ENCODE data around the gene SLC38A4.
A peak's percentile ranks its signal among the peaks of the same experiment; 100 is the strongest.
"Not testable (repeated sequence)": the region's sequence is repeated elsewhere in the genome, so short reads cannot be mapped to it uniquely, and the experiment has no call there.

The SLC38A4 gene

DNA sequence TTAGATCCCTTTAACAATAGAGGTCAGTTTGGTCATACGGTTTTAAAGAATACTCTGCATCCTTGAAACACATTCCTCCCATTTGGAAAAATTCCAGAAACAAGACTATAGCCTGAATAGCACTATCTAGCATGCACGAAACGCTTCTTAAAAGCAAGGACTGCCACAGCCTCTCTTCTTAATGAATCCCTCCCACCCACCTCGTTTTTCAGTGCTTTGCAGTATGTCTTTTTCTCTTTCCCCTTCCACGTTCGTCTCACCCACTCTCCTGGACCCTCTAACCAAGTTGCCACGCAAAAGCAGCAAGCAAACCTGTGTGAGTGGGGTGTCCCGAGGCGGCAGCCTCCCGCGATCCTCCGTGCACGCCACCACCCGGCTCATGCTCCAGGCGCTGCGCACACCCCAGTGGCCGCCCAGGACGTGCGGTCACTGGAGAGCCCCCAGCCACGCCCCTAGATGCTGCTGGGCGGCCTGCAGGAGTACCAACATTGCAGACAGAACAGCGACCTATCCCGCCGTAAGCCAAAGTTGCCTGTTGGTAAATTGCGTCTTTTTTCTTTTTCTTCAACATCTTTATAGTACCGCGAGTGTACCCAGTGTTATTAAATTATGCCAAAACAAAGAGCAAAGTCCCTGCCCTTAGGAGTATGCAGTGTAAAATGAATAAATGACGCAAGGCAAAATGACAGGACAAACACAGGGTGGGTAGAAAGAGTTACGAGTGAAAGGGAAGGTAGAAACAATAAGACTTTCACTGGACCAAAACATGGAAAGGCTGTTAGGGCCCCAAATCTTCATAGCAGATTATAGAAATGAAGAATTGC, at the start of gene SLC38A4:
SLC38A4 (minus strand) TSS at position 407 of the 824 bp plus-strand sequence. CDS start 32,926 bp downstream, outside the sequence.
- peak in 1 of 3 donors; percentile 8 for DNase-seq

DNA sequence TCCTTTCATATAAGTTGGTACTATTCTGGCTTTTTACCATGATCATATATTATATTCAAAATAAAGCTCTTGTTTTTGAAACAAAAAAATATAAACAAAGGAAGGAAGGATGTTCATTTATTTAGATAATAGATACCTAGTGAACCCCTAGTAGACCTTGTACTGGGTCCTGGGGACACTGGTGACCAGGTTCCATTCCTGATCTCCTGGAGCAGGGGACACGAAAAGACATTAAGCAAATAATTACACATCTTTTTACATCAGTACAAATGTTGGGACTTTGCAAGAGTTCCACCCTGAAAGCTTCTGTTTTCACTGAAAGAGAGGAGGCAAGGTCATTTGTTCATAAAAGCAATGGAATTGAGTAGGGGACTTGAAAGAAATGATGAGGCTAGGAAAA, 49.3 kb upstream of the SLC38A4 start:
- no peak for DNase-seq

- DNase-seq, result no peak
Observed at GRCh38 chr12:46874642-46875041, 48.8 kb upstream of the SLC38A4 start.

- DNase-seq, result no peak
Observed at GRCh38 chr12:46872135-46872534, 46.3 kb upstream of the SLC38A4 start.

DNA sequence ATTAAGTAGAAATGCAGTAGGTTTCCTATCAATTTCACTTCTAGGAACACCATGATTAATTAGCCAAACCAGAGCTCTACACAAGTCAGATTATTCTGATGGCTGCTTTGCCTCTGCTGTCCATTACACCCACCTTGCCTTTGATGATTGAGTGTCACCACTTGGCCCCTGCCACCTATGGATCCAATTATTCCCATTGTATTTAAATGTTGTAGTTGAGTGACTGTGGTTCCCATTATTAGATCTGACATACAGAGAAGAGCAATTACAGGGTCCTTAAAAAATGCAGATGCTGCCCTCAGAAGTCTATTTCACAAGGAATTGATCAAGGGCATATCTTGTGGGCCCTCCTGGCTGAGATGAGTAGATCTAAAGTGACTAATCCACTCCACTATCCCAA, 39.5 kb upstream of the SLC38A4 start:
- no peak for DNase-seq

GRCh38 chr12:46858368-46858767, 32.6 kb upstream of the SLC38A4 start:
- no peak for DNase-seq

DNA sequence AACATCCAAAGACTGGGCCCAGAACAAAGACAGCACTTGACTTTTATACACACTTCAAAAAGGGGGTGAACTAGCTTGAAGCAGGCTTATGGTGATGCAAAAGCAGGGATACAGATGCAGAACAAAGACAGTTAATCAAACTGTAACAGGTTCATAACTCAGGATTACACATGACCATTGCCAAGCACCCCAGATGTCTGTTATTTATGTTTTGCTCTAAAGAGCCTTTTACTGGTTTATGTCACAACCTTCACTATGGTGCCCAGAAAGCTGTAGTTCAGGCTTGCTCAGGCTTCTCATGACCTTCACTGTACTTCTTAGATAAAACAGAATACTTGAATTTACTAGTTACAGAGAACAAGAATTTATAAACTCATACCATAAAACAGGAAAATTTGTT, 31.7 kb upstream of the SLC38A4 start:
- DNase-seq, result no peak

DNA sequence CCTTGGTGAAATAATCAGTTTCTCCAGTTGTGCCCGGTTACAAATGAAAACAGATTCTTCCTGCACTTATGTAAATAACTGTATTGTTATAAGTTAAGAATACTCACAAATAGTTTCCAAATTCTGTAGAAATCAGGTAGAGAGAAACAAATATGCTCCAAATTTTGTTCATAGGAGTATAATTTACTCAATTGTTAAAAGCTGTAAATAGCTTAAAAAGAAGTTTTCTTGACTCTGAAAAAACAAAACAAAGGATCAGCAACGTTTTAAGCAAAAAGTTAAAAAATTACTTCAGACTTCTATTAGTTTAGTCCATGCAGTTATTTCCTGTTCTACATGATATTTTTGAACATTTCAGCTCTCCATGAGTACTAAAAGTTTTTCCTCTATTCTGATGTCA, 30.0 kb upstream of the SLC38A4 start:
- no peak for DNase-seq

DNA sequence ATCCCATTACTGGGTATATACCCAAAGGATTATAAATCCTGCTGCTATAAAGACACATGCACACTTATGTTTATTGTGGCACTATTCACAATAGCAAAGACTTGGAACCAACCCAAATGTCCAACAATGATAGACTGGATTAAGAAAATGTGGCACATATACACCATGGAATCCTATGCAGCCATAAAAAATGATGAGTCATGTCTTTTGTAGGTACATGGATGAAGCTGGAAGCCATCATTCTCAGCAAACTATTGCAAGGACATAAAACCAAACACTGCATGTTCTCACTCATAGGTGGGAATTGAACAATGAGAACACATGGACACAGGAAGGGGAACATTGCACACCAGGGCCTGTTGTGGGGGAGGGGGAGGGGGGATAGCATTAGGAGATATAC, 28.4 kb upstream of the SLC38A4 start:
- not testable (repeated sequence) for DNase-seq

GRCh38 chr12:46848792-46849191, 23.0 kb upstream of the SLC38A4 start:
- DNase-seq, result not testable (repeated sequence)

GRCh38 chr12:46847001-46847400, 21.2 kb upstream of the SLC38A4 start:
- no peak for DNase-seq

- DNase-seq, result no peak
Observed at GRCh38 chr12:46843811-46844210, 18.0 kb upstream of the SLC38A4 start.

DNA sequence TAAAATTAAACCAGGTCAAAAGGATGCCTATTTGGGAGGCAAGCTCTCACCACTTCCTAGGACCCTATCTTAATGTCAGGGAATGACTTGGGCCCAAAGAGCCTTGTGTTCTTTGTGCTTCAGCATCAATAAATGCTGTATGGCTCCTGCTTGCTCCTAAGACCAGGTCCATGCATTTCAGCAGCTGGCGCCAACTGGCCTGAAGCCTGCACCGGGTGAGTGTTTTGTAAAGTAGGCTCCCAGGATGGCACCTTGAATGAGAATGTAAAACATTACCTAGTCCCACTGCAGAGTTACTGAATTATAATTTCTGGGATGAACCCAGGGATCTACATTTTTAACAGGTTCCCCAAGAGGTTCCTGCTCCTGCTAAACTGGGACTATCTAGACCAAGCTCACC, 16.1 kb upstream of the SLC38A4 start:
- no peak for DNase-seq

GRCh38 chr12:46839964-46840363, 14.2 kb upstream of the SLC38A4 start:
- DNase-seq, result no peak

DNA sequence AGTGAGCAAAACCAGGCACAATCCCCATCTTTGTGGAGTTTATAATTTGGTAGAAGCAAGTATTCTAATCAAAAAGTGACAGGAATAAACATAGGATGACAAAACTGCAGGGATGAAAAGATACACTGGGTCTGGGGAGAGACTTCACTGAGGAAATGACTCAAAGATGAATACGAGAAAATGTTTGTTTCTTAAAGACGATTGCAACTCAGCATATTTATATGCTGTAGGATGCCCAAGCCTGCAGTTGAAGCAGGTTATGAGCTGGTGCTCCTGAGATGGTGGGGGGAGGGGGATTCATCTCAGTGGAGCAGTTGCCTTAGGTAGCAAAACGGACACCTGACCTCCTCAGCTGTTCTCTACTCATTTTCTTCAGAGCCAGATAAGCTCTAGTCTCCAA, 13.4 kb upstream of the SLC38A4 start:
- no peak for DNase-seq

- DNase-seq, result no peak
Observed at GRCh38 chr12:46835785-46836184, 10.0 kb upstream of the SLC38A4 start.

DNA sequence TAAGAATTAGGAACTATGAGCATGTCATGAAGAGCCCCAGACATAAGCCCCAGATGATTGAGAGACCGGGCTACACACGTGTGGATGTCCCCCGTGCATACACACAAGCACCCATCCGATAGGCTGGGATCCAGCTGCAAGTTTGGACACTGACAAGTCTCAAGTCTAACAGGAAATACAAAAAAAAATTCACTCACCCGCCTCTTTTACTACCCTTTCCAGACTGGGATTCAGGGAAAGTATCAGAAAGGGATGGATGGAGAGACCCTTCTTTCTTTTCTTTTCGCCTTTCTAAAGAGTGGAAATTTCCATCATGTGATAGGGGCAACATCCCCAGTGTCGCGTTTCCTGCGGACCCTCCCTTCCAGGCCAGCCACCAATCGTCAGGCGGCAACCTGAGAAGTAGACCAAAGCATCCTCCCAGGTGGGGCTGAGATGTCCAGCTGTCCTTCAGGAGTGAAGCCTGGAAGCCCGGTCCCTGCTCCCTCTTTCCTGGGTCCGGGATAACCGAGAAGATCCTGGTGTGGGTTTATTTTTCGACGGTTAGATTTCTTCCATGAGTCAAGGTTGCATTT, 6.4 kb upstream of the SLC38A4 start:
- no peak for DNase-seq

GRCh38 chr12:46831335-46832129, 5.7 kb upstream of the SLC38A4 start:
- DNase-seq, result peak in 1 of 3 donors; percentile 10

DNA sequence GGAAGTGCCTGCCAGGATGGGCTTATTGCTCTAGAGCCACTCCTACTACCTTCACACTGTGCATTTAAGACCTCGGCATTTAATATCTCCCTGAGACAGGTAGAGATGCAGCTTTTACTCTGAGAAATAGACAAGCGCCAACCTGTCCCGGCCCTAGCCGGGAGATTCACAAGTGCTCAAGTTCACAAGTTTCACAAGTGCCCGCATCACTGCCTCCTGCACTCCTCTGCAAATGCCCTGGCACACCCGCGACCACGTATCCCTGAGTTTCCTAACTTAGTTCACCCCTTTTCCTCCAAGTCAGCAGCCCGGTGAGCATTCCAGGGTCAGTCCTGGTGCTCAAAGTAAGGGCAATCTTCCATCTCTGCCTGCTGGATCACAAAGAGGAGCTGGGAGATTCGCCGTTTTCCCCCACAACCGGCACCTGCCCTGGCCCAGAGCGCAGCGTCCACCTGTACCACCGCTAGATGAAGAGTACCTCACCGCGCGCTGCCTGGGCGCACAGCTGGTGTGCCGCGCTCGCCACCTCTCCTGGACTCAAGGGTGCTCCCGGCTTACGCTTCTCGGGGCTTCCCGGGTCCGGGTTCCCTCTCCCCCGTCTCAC, 5.0 kb upstream of the SLC38A4 start:
- DNase-seq, result peak in 1 of 3 donors; percentile 10

DNA sequence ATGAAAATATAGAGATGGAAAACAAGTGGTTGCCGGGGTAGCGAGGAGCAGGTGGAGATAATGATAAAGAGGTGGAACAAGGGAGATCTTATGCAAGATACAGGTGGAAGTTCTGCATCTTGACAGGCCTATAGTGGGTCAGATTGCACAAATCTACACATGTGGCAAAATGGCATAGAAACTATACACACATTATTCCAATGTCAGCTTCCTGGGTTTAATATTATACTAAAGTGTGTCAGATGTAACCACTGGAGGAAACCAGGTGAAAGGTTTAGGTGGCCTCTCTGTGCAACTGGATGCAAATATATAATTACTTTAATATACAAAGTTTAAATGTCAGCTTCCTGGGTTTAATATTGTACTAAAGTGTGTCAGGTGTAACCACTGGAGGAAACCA, 1.1 kb downstream of the SLC38A4 start:
- DNase-seq, result no peak

DNA sequence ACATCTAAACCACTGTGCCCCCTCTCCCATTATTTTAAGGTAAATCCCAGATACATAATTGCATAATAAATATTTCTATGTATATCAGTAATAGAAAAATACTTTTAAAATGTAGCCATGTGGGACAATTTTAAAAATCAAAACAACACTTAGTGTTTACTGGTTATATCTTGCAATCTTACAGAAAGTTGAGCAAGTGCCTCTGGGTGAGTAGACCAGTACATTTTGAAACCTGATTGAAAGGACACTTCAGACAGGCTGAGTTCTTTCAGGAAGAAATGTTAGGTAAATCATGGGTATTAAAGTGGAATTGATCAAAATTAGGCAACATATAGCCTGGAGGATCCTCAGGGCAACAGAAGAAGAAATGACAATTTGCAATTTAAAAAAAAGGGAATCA, 7.2 kb downstream of the SLC38A4 start:
- no peak for DNase-seq

- DNase-seq, result no peak
Observed at GRCh38 chr12:46815809-46816208, 10.0 kb downstream of the SLC38A4 start.

DNA sequence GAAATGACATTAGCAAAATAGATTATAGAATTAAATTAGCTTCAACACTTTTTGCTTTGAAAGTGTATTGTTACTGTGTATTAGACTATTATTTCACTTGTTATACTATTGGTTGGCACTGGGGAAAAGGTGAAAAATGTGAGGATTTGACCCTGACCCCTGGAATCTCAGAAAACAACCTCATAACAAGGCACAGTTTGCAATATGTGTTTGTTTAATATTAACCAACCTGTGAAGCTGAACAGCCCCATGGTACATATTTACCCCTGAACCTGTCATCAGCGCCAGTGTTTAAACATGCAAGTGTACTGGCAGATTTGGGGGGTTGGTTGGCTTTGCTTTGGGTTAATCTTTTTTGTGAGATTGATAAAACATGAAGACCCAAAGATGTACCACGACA, 11.7 kb downstream of the SLC38A4 start:
- DNase-seq, result no peak
